GM12878 (cell line): Measurements from ENCODE around the gene HSPA12A. TPM values are rescaled to one million over a fixed set of nuclear protein-coding genes. Genes with fewer than 3 reads are reported as not detected.

Experiments used
- HCFC1 ChIP-seq: fragments of 150-350 bp; IDR thresholded peaks from 2 replicates; pipeline ENCODE4 v1.6.1; 2014; ENCODE audit warnings: low read length
- KLF5 ChIP-seq: fragments of 450-650 bp; IDR thresholded peaks from 2 replicates; pipeline ENCODE4 v1.6.1; 2014; ENCODE audit warnings: mild to moderate bottlenecking; ENCODE audit not compliant: partially characterized antibody
- MLLT1 ChIP-seq: fragments of 450-650 bp; IDR thresholded peaks from 2 replicates; pipeline ENCODE4 v1.6.1; 2016; ENCODE audit warnings: mild to moderate bottlenecking
- PKNOX1 ChIP-seq: fragments of 450-650 bp; IDR thresholded peaks from 2 replicates; pipeline ENCODE4 v1.6.1; 2016; ENCODE audit warnings: mild to moderate bottlenecking
- RAD51 ChIP-seq: fragments of 450-650 bp; IDR thresholded peaks from 2 replicates; pipeline ENCODE4 v1.6.1; 2016; ENCODE audit warnings: moderate library complexity, mild to moderate bottlenecking, inconsistent platforms
- RUNX3 ChIP-seq: IDR thresholded peaks from 2 replicates; pipeline ENCODE4 v1.6.1; 2012; ENCODE audit warnings: low read length, inconsistent platforms
- SMAD1 ChIP-seq: fragments of 450-650 bp; IDR thresholded peaks from 2 replicates; pipeline ENCODE4 v1.6.1; 2018; ENCODE audit warnings: mild to moderate bottlenecking, low read depth; ENCODE audit not compliant: partially characterized antibody
- TAF1 ChIP-seq: IDR thresholded peaks from 2 replicates; pipeline ENCODE4 v1.6.1; 2011; ENCODE audit warnings: mild to moderate bottlenecking, low read depth, low read length, borderline replicate concordance
- ZBTB4 ChIP-seq: fragments of 450-650 bp; formaldehyde crosslinking; IDR thresholded peaks from 2 replicates; pipeline ENCODE4 v1.4.0; 2022; ENCODE audit warnings: mild to moderate bottlenecking, moderate library complexity
- polyA plus RNA-seq, 11 experiments: library from polyadenylated mRNA; depleted of rRNA in 4 of 11; unstranded in 6 of 11; stranded (reverse) in 5 of 11; fragments of >200 nt; fragmentation: Nextera tagmentation in 4 of 11; fragmentation: Illumina TruSeq in 1 of 11; extraction: Ambion mirVana in 4 of 11; extraction: Trizol in 1 of 11; gene quantifications; 1 replicate in 1 of 11; 2 replicates in 10 of 11; pipeline versions ENCODE4 v1.2.1 to v1.2.3, GENCODE V29; 2011 to 2016; ENCODE audit warnings: inconsistent platforms in 2 of 11, missing spikeins in 2 of 11, low read depth in 1 of 11
- total RNA-seq, 4 experiments: library from RNA; depleted of rRNA in 3 of 4; stranded (reverse); fragments of >200 nt in 3 of 4; fragmentation: Illumina TruSeq in 1 of 4; extraction: Trizol in 1 of 4; gene quantifications; 2 replicates each; pipeline versions ENCODE4 v1.2.1 to v1.2.3, GENCODE V29; 2013 to 2021

HSPA12A gene
- total and polyA plus RNA-seq, 10 of the 15 experiments (the other 5 are each of a cell fraction or from before 2014, with no cell fraction given): 0.90 to 20.2 (median 2.8) TPM

GRCh38 chr10:116760919-116761318, 18.6 kb upstream of the HSPA12A start (continued):
- TF ChIP-seq PKNOX1 (no peak), KLF5 (no peak), ZBTB4 (CRISPR knock-in tag) (no peak), HCFC1 (no peak), MLLT1 (no peak), TAF1 (no peak), RAD51 (no peak), SMAD1 (no peak), RUNX3 (no peak)
